Mononuclear cell (primary cell): ENCODE results near the gene TEAD1. TPM values are rescaled to one million over a fixed set of nuclear protein-coding genes. Genes with fewer than 3 reads are reported as not detected.

Source experiments
- H3K27me3 ChIP-seq: 2 replicates; pipeline ENCODE4 v1.6.0; 2011; ENCODE audit warnings: low read length, control low read depth; ENCODE audit not compliant: insufficient read depth
- H3K4me1 ChIP-seq: 2 replicates; pipeline ENCODE4 v1.5.1; 2011; ENCODE audit warnings: mild to moderate bottlenecking, low read length, control low read depth; ENCODE audit not compliant: insufficient read depth
- H3K4me3 ChIP-seq: 2 replicates; pipeline ENCODE4 v1.5.1; 2011; ENCODE audit warnings: mild to moderate bottlenecking, low read length, moderate library complexity
- H3K9me3 ChIP-seq: 2 replicates; pipeline ENCODE4 v1.5.1; 2011; ENCODE audit warnings: low read depth, mild to moderate bottlenecking, control low read depth, low read length
- total RNA-seq: library from RNA; depleted of rRNA; stranded (reverse); fragments of >200 nt; gene quantifications from one replicate; pipeline ENCODE4 v1.2.3, GENCODE V29; 2012

The TEAD1 gene
- total RNA-seq, 1 donor = not detected

GRCh38 chr11:12979928-12980689 is 305.9 kb downstream of the TEAD1 start:
- Histone ChIP-seq H3K4me1 (peaks cover 3% of the 10 kb centered on the region), H3K9me3 (no peaks in the 10 kb centered on the region), H3K27me3 (no peaks in the 10 kb centered on the region), H3K4me3 (no peak overlapping the region)

GRCh38 chr11:12981676-12982522 is 307.7 kb downstream of the TEAD1 start:
- no peak overlapping the region for H3K4me3 ChIP-seq
- H3K27me3 ChIP-seq = no peaks in the 10 kb centered on the region
- peaks cover 3% of the 10 kb centered on the region for H3K4me1 ChIP-seq
- H3K9me3 ChIP-seq = no peaks in the 10 kb centered on the region

DNA sequence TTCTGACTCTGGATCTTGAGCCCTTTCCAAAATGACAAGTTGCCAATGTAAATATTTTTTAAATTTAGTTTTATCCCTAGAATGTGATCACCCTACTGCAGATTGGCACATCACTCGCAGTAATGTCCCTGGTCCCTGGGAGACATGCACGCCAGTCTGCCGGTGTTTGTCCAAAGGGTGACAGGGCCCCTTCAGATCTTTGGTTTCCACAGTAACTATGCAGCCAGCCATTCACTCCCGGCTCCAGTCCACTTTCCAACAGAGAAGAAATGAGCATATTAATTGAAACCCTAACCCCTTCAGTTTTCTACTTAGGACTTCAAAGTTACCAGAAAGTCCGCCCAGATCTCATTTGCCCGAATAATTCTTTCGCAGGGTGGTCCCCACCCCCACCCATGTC is 309.1 kb downstream of the TEAD1 start:
- H3K4me1 ChIP-seq = peaks cover 3% of the 10 kb centered on the region
- no peak overlapping the region for H3K4me3 ChIP-seq
- no peaks in the 10 kb centered on the region for H3K9me3 ChIP-seq
- no peaks in the 10 kb centered on the region for H3K27me3 ChIP-seq

DNA sequence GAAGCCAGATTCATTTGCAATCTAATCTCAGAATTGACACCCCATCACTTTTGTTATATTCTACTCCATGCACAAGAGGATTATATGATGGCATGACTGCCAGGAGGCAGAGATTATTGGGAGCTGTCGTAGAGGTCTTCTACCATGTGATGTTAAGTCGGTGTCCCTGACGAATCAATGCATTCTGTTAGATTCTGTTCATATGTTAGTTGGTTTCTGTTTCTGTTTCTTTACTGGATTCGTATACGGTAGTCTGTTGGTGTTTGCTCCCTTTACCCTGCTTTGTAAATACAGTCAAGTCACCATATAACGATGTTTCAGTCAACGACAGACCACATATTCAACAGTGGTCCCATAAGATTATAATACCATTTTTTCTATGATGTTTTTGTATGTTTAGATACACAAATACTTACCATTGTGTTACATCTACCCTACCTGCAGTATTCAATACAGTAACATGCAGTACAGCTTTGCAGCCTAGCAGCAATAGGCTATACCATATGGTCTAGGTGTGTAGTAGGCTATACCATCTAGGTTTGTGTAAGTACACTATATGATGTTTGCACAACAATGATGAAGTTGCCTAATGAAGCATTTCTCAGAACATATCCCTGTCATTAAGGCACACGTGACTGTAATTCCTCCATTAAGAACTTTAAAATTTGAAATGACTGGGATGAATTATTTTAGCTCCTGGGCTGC is 312.1 kb downstream of the TEAD1 start:
- Histone ChIP-seq H3K27me3 (no peaks in the 10 kb centered on the region), H3K4me1 (no peaks in the 10 kb centered on the region), H3K4me3 (no peak overlapping the region), H3K9me3 (no peaks in the 10 kb centered on the region)

GRCh38 chr11:12989428-12990161 is 315.4 kb downstream of the TEAD1 start:
- Histone ChIP-seq H3K9me3 (no peaks in the 10 kb centered on the region), H3K27me3 (no peaks in the 10 kb centered on the region), H3K4me1 (no peaks in the 10 kb centered on the region), H3K4me3 (no peak overlapping the region)

DNA sequence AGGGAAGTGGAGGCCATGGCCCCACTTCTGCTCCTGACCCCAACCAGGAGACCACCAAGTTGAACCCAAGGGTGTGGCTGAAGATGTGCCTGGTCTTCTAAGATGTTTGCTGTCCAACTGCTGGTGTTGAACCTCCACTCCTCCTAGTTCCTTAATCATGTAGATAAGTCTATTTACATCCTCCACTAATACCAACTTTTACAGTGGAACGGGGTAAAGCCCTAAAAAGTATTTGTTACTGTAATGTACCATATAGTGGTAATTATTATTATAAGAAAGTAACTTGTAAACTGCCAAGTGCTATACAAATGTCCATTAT is 315.9 kb downstream of the TEAD1 start:
- no peak overlapping the region for H3K4me3 ChIP-seq
- no peaks in the 10 kb centered on the region for H3K4me1 ChIP-seq

DNA sequence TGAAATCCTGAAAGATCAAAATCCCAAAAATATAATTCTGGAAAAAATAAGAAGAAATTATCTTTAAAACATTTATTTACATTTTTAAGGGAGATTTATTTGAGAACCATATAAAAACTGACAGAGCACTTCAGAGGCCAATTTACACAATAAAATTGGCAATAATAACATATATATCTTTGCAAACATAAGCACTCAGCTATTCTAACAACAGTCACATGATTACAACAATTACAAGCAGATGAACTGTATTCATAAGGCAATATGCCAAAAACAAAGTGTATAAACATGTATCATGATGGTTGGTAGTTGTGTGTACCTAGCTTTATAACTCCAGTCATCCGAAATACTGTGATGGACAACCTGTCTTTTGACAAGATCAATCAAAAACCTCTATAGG is 317.2 kb downstream of the TEAD1 start:
- H3K27me3 ChIP-seq = no peaks in the 10 kb centered on the region
- no peaks in the 10 kb centered on the region for H3K9me3 ChIP-seq
- H3K4me1 ChIP-seq = no peaks in the 10 kb centered on the region
- no peak overlapping the region for H3K4me3 ChIP-seq

More for the DNA sequence above, 315.9 kb downstream of the TEAD1 start:
- Histone ChIP-seq H3K9me3 (no peaks in the 10 kb centered on the region), H3K27me3 (no peaks in the 10 kb centered on the region)

GRCh38 chr11:12993626-12994025 is 319.4 kb downstream of the TEAD1 start:
- Histone ChIP-seq H3K4me3 (no peak overlapping the region), H3K27me3 (no peaks in the 10 kb centered on the region), H3K9me3 (no peaks in the 10 kb centered on the region), H3K4me1 (no peaks in the 10 kb centered on the region)
